NCI-H2081 treated with DMSO at 0.1 percent for 48 hours (cell line): ENCODE measurements around the gene ORM1.

Experiments used
- DNase-seq: peaks from one replicate; lab custom pipeline; 2025; lab: John Stamatoyannopoulos, UW

Gene ORM1

DNA sequence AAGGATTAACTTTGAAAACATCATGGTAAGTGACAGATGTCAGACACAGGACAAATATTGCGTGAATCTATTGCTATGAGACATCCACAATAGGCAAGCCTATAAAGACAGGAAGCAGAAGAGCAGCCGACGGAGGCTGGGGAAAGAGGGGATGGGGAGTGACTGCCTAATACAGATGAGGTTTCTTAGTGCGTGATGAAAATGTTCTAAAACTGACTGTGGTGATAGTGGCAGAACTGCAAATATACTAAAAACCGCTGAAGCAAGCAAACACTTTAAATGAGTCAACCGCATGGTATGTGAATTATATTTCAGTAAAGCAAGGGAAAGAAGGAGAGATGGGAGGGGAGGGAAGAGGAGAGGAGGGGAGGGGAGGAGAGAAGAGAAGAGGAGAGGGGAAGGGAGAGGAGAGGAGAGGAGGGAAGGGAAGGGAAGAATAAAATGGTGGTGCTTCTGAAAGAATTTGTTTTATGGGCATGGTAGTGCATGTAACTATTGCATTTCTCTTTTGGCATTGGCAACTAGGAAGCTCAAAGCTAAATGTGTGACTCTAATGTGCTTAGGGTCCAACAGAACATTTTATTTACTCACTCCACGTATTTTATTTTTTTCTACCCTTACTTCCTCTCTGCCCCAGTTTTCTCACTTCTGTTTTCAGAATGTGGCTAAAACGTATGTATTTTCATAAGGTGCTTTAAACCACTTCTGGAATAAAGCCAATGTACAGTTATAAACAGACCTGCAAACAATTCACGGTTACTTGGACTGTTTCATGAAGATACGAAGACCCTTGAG lies 43.6 kb downstream of the ORM1 start:
- no peak for DNase-seq

DNA sequence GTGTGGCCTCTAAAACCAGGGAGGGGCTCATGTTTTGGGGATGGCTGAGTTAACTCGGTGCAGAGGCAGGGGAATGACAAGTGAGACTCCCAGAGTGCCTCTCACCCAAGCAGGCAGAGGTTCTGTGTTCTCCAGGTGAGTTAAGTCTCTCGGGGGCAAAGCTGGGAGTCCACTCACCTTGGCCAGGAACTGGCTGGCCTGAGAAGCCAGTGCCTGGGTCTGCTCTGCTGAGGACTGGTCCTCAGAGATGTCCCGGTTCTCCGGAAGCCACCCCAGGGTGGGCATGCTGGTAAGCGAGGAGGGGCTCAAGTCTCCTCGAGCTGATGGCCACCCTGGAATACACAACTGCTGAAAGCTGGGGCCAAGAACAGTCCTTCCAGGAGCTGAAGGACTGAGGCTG lies 44.5 kb downstream of the ORM1 start:
- no peak for DNase-seq

DNA sequence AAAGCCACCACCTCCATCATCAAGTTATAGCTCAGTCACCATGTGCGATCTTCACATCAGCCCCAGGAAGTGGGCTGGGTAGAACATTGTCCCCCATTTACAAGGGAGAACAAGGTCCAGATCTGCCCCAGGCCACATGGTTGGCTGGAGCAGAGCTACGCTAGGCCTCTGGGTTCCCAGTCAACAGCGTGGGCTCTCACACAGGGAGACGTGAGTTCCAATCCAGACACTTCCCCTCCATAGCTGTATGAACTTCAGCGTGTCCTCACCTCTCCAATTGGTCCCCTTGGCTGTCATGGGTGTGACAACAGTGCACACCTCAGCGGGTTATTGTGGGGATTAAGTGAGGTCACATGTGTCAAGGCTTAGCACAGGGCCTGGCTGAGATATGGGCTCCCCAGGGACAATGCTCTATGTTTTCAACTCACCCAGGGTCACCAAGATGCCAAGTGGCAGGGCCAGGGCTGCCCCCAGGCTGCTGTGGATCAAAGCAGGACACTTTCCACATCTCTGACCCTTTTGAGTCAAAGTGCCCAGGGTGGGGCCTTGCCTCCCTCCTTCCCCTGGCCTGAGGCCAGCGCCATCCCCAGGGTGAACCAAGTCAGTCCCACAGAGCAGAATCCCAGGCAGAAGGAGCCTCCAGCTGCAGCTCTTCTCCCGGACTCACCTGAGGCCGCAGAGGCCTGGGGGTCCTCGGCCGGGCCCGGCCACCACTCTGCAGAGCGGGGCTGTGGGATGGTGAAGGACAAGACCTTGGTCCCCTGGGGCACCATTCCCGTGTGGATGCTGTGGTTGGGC lies 45.1 kb downstream of the ORM1 start:
- no peak for DNase-seq

DNA sequence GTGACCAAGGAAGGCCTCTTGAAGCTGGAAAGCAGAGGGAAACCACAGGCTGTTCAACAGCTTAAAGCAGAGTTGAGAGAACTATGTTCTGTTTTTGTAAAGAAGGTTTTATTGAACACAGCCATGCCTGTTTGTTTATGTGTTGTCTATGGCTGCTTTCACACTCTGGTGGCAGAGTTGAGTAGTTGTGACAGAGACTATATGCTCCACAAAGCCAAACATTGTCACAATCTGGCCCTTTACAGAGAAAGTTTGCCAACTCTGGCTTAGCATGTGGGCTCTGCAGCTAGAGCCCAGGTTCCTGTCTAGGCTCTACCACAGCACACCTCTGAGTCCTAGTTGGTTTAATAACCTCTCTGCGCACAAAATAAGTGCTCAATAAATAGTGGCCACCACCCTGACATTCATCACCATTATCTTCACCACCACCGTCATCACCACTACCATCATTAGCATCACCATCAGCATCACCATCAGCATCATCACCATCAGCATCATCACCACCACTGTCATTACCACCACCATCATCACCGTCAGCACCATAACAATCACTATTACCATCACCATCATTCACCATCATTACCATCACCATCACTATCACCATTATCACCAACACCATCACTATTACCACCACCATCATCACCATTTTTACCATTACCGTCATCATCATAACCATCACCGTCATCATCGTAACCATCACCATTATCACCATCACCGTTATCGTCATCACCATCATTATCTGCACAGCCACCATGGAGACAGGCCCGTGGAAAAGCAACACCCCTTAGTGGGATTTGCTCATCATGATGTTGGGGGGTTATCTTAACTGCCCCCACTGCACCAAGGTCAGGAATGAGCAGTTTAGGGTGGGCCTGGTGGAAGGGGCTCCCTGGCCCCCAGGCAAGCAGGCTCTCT lies 46.6 kb downstream of the ORM1 start:
- no peak for DNase-seq

DNA sequence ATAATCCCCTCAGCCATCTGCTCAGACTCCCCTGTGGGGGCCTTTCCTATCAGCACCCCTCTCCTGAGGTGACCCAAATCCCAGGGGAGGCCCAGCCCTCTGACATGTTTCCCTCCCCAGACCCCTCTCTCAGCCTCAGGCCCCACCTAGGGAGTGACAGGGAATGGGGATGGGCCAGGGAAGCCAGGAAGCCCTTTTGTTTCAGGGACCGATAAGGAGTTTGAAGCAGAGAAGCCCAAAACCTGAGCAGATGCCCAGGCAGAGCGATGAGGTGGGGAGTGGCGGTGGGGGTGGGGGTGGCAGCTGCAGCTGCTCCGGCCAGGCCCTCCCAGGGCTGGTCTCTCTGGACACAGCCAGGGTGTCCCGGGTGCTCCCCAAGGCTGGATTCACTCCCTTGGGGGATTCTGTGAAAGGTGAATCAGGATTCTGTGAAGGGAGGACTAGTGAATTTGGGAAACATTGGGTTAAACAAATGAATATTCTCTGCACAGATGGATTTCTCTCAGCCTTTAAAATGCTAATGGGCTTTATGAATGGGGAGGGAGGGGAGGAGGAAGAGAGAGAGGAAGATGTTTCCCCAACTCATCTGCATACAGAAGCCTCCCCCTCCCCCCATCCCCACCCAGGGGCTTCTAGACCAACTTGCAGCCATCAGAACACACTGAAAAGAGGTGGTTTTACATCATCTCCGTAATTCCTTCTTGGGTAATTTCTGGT lies 47.5 kb downstream of the ORM1 start:
- DNase-seq, result no peak

DNA sequence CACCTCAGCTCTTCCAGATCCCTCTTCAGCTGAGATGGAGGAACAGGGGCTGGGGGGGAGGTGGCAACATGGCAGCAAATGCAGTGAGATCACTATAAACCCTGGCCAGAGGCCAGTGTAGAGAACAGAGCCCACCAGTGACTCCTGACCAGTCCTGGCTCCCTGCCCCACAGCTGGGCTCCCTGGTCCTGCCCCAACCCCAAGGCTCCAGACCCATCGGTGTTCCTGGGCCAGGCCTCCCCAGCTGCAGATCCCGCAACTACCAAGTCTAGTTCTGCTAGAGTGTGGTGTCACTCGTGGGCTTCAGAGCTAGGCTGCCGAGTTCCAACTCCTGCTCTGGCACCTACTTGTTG lies 48.0 kb downstream of the ORM1 start:
- DNase-seq, result no peak

DNA sequence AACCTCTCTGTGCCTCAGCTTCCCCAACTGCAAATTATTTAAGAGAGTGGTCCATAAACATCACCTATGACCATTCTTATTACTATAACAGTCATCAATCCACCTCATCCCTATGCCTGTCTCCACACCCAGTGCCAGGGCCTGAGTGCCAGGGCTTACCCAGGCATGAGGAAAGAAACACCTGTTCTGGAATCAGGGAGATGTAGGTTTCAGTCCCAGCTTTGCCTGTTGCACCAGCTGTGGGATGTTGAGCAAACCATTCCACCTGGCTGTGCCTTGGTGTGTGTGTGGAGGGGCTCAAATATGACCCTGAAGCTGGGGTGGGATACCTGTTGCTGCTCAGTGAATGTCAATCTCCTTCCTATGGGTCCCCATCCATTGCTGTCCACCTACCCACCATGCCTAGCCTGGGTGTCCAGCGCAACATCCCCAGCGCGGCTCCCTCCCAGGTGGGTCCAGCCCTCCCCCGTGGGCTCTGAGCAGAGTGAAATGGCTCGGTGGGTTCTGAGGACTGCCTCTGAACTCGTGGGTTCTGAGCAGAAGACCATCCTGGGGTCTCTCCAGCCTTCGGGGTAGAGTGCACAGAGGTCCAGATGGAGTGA lies 48.5 kb downstream of the ORM1 start:
- DNase-seq, result no peak

DNA sequence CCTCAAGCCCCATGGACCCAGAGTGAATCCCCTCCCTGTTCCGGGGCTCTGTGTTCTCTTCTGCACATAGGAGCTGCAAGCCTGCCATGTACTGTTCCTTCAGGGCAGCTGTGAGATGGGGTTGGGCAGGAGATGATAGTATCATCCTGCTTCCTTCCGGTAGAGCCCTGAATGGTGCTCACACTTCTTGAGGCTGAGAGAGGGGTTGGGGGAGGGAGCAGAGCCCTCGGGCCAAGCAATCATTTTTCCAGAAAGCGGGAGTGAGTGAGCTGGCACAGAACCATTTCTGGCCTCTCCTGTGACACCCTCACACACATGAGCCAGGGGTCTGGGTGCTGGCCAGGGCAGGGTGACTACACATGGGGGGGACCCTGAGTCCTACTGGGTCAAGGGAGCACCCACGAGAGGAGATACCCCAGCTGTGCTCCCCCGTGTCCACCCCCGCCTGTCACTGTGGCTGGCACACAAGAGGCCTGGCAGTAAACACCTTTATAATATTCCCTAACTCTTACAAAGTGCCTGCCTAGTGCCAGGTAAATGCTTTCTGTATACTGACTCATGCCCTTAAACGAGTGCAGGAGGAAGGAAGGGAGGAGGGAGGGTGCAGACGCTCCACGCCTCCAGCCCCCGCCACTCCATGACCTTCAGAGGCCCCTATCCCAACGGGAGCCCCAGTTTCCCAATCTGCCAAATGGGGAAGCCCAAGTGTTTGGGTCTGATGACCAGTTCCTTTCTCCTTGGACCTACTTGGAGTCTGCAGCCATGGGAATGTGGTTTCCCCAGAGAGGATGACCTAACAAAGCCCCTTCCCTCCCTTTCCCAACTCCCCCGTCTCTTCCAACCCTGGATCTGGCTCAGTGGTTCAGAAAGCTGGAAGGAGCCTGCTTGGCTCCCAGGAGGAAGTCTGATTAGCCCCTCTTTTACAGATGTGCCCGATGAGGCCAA lies 49.3 kb downstream of the ORM1 start:
- DNase-seq, result no peak

DNA sequence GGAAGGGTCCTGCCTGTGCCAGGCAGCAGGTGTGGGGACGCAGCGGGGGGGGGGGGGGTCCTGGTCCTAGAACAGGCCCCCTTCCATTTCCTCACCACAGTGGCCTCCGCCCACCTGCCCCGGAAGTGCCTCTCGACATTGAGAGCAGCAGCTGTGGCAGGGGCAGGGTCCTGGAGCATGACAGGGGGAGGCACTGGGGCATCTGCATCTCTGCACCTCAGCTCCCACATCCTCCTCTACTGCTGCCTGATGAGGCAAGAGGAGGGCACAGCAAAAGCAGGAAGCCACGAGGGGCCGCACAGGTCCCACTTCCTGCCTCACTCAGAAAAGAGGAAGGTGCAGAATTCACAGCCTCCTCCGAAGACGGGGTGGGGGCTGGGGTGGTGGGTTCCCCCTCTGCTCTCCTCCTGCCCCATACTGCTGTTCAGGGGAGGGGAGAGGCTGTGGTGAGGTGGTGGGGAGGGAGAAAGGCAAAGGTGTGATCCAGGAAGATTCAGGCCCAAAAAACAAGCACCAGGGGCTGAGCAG lies 50.1 kb downstream of the ORM1 start:
- DNase-seq, result no peak

DNA sequence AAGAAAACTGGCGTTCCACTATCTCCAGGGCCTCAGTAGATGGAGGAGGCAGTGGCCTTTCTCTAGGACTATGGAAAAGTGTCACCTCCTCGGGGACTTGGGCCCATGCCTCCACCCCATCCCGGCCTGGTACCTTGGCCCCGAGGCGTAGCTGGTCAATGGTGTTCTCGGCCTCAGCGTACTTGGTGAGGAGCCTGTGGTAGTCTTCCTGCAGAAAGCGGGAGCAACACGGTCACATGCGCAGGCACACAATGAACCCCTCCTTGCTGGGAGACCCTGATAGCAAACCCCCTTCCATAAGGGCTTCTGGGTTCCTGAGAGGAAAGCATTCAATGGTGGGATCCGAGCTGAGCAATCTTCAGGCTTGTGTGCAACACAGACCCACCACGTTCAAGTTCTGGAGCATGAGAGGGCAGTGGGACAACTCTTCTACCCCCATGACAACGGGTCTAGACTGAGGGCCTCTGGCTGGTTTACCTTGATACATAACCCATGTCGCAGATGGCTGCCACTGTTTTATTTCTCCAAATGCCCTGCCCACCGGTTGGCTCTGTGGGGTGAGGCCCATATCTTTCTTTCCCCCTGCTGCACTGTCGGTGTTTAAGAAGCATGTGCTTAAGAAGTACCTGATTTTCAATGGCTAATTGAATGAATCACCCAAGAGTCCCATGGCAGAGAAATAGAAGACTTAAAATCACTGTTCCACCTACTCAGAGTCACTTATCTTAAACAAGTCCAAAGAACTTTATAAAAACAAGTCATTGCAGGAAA lies 51.2 kb downstream of the ORM1 start:
- no peak for DNase-seq

DNA sequence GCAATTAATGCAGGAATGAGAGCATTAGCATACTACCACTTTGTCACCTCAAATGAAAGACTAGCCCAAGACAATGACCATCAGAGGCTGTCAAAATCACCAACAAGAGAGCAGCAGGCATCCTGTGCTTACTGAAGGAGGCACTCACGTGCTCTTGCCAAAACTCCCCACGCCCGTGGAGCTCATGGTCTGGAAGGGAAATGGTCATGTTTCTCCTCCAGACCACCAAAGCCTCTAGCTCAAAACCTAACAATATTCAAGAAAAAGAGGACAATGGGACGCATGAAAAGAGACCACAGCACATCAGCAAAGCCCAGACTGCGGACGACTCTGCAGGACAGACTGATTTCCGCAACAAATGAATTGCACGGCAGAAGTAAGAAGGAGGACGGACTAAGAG lies 52.0 kb downstream of the ORM1 start:
- DNase-seq, result no peak

DNA sequence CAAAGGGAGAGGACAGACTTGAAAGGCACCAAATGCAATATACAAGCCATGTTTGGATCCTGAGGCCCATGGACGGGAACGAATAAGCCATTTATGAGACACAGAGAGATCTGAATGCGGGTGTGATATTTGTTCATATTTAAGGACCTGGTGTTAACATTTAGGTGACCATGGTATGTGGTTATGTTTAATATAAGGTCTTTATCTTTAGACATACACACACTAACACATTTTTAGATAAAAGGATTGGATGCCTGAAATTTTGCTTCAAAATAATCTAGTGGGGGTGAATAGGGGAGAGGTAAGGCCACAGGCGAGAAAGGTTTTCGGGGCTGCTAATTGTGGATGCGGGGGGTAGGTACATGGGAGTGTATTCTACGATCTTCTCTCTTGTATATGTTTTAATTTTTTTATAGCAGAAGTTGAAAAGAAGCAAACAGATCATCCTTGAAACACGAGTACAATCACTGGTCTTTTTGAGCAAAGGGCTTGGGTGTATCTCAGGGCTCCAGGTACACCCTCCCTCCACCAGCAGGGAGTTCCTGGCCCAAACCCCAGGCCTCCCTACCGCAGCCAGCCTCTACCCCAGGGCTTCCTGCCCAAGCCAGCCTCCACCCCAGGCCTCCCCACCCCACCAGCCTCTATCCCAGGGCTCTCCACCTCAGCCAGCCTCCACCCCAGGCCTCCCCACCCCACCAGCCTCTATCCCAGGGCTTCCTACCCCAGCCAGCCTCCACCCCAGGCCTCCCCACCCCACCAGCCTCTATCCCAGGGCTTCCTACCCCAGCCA lies 52.7 kb downstream of the ORM1 start:
- DNase-seq, result no peak
